Uterus (tissue), 4 donors: Measurements from ENCODE around the gene EPHB2. TPM values are rescaled to one million over a fixed set of nuclear protein-coding genes. Genes with fewer than 3 reads are reported as not detected.

Source experiments
- DNase-seq, 2 donors: peaks; one replicate each; pipeline ENCODE4 v3.0.0-alpha.2; 2019 to 2020
- H3K27ac ChIP-seq, 2 donors: fragments of 200-600 bp; sonication (generic); 1 replicate in 1 of 2; 2 replicates in 1 of 2; pipeline ENCODE4 v1.5.1; 2016 to 2018
- H3K27me3 ChIP-seq, 2 donors: fragments of 200-600 bp; sonication (generic); one replicate each; pipeline ENCODE4 v1.5.1; 2018 to 2019; ENCODE audit warnings: control low read depth in 1 of 2
- H3K36me3 ChIP-seq, 2 donors: fragments of 200-600 bp; sonication (generic); one replicate each; pipeline ENCODE4 v1.5.1; 2019; ENCODE audit warnings: control low read depth in 1 of 2
- H3K4me1 ChIP-seq, 2 donors: fragments of 200-600 bp; sonication (generic); one replicate each; pipeline ENCODE4 v1.5.1; 2018 to 2019; ENCODE audit warnings: control low read depth in 1 of 2
- H3K4me3 ChIP-seq, 2 donors: fragments of 200-600 bp; sonication (generic); 1 replicate in 1 of 2; 2 replicates in 1 of 2; pipeline ENCODE4 v1.5.1; 2018 to 2019; ENCODE audit warnings: mild to moderate bottlenecking in 1 of 2
- H3K9me3 ChIP-seq, 2 donors: fragments of 200-600 bp; sonication (generic); one replicate each; pipeline ENCODE4 v1.5.1; 2019; ENCODE audit warnings: control low read depth in 1 of 2
- POLR2A ChIP-seq, 2 donors: fragments of 450-650 bp; IDR thresholded peaks; one replicate each; pipeline ENCODE4 v1.6.1; 2016; ENCODE audit warnings: antibody characterized with exemption in 2 of 2, mild to moderate bottlenecking in 1 of 2, moderate library complexity in 1 of 2
- intact Hi-C: fragments of 100-400 bp; cut with DNase I; formaldehyde crosslinking; loops from one replicate; pipeline ENCODE4 v1.15.1; 2023; ENCODE audit warnings: low total_unique reads
- total RNA-seq, 4 donors: library from RNA; depleted of rRNA in 3 of 4; stranded (reverse); fragments of >200 nt in 3 of 4; gene quantifications; one replicate each; pipeline versions ENCODE4 v1.1.0 to v1.2.4, GENCODE V29; 2014 to 2023
- TF ChIP-seq, protein P1 (sequence below), 4 experiments: fragments of 200-600 bp in 2 of 4; fragments of 450-650 bp in 2 of 4; sonication (generic) in 2 of 4; IDR thresholded peaks; one replicate each; pipeline ENCODE4 v1.5.1; 2016 to 2019; ENCODE audit warnings: antibody characterized with exemption in 4 of 4, mild to moderate bottlenecking in 2 of 4, moderate library complexity in 1 of 4
- donor health status: DM: yes; HTN: yes; CAD: no.

The EPHB2 gene
- total RNA-seq, 4 donors from 2014 or later: under 0.01 to 49.6 (median 2.2) TPM

DNA sequence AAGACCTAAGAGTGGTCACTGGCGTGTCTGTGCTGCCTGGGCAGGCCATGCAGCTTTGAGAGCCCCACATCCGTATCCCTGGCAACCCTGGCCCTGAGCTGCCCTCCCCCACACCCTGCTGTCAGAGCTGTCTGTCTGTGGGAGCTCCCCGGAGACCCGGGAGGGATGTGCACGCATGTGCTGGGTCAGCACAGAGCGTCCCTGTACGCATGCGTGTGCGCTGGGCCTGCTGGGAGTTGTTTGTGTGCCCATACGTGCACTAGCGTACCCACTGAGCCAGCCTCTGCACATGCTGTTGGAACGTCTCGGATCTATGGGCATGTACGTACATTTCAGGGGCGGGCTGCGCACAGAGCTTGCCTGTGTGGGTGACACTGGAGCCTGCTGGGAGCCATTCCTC is 89.3 kb downstream of the EPHB2 start:
- no peak for DNase-seq
- intact Hi-C loops: no loop called here
- Histone ChIP-seq H3K36me3 (no peaks in the 10 kb centered on the region), H3K4me1 (no peaks in the 10 kb centered on the region), H3K27me3 (no peaks in the 10 kb centered on the region), H3K27ac (no peak overlapping the region), H3K9me3 (no peaks in the 10 kb centered on the region), H3K4me3 (no peak overlapping the region)
- no peak for TF ChIP-seq POLR2A (IDR thresholded peaks at IDR 0.05)
- TF ChIP-seq, protein P1, sequence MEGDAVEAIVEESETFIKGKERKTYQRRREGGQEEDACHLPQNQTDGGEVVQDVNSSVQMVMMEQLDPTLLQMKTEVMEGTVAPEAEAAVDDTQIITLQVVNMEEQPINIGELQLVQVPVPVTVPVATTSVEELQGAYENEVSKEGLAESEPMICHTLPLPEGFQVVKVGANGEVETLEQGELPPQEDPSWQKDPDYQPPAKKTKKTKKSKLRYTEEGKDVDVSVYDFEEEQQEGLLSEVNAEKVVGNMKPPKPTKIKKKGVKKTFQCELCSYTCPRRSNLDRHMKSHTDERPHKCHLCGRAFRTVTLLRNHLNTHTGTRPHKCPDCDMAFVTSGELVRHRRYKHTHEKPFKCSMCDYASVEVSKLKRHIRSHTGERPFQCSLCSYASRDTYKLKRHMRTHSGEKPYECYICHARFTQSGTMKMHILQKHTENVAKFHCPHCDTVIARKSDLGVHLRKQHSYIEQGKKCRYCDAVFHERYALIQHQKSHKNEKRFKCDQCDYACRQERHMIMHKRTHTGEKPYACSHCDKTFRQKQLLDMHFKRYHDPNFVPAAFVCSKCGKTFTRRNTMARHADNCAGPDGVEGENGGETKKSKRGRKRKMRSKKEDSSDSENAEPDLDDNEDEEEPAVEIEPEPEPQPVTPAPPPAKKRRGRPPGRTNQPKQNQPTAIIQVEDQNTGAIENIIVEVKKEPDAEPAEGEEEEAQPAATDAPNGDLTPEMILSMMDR (IDR thresholded peaks at IDR 0.05): no peak

DNA sequence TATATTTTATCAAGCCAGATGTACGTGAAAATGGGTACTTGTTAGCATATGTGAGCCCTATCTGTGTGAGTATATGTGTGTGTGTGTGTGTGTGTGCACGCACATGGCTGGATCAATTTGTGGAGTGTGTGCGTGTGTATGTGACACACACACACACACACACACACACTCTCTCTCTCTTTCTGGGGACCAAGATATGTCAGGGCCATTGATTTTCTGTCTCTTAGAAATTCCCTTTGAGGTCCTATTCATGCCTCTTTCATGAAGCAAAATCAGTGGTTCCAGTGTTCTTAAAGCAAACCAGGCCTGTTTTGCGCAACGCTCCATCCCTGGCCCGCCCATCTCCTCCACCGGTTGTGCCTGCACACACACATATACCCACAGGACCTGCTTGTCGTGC is 90.0 kb downstream of the EPHB2 start:
- no peaks in the 10 kb centered on the region for H3K4me1 ChIP-seq
- no peaks in the 10 kb centered on the region for H3K9me3 ChIP-seq
- H3K27ac ChIP-seq: no peak overlapping the region
- no peak for DNase-seq
- intact Hi-C loops: no loop called here
- no peak overlapping the region for H3K4me3 ChIP-seq
- H3K27me3 ChIP-seq: no peaks in the 10 kb centered on the region
- no peaks in the 10 kb centered on the region for H3K36me3 ChIP-seq
- TF ChIP-seq POLR2A (IDR thresholded peaks at IDR 0.05): no peak
- TF ChIP-seq, protein P1 (IDR thresholded peaks at IDR 0.05): no peak

DNA sequence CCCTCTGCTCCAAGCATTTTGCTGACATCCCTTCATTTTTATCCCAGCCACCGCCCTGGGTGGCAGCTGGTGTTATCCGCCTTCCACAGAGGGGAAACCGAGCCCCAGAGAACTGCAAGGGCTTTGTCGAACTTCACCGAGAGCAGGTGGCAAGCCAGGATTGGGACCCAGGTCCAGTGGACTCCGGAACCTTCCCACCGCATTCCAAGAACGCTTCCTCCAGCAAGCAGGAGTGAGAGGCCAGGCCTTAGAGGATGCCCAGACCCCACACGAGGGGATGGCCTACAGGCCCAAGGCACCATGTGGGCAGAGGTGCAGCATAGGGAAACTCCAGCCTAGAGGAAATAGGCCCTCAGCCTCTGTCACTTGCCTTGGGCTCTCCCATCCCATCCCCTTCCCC is 90.7 kb downstream of the EPHB2 start:
- DNase-seq: no peak
- TF ChIP-seq, protein P1 (IDR thresholded peaks at IDR 0.05): no peak
- no peak for TF ChIP-seq POLR2A (IDR thresholded peaks at IDR 0.05)
- intact Hi-C loops: no loop called here
- no peak overlapping the region for H3K4me3 ChIP-seq
- no peaks in the 10 kb centered on the region for H3K9me3 ChIP-seq
- no peak overlapping the region for H3K27ac ChIP-seq
- H3K4me1 ChIP-seq: no peaks in the 10 kb centered on the region
- H3K27me3 ChIP-seq: no peaks in the 10 kb centered on the region
- no peaks in the 10 kb centered on the region for H3K36me3 ChIP-seq

DNA sequence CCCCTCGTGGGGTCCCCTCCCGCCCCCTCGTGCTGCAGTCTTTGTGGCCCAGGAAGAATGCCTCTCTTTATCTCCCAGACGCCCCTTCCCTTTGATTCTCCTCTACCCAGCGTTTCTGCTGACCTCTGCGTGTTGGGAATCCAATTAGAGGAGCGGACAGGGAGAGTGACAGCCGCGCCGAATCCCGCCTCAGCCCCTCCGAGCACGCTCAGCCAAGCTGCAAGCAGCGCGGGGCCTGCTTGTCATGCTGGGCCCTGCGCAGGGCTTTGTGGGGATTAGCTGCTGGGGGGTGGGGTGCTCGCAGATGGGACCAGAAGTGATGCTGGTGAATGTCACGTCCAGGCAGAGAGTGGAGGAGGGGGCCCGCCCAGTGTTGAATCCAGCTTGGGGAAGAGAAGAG is 91.1 kb downstream of the EPHB2 start:
- H3K27me3 ChIP-seq: no peaks in the 10 kb centered on the region
- H3K36me3 ChIP-seq: no peaks in the 10 kb centered on the region
- H3K27ac ChIP-seq: no peak overlapping the region
- no peak for DNase-seq
- no peak for TF ChIP-seq POLR2A (IDR thresholded peaks at IDR 0.05)
- TF ChIP-seq, protein P1 (IDR thresholded peaks at IDR 0.05): no peak
- intact Hi-C loops: no loop called here
- no peaks in the 10 kb centered on the region for H3K9me3 ChIP-seq
- H3K4me3 ChIP-seq: no peak overlapping the region
- no peaks in the 10 kb centered on the region for H3K4me1 ChIP-seq

DNA sequence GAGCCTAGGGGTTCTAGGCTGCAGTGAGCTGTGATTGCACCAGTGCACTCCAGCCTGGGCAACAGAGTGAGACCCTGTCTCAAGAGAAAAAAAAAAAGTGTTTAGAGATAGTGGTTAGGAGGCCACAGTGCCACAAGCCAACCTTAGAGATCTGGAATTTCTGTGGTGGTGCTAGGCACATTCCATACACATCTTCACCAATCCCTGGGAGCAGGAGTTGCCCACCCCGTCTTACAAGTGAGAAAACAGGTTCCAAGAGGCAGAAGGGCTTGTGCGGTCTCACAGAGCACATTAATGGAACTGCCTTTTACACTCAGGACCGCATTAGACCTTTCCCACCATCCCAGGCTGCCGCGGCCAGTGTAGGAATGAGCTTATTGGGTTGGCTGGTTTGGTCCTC is 93.2 kb downstream of the EPHB2 start:
- intact Hi-C loops: no loop called here

More for the DNA sequence above, 93.2 kb downstream of the EPHB2 start:
- DNase-seq: no peak
- no peaks in the 10 kb centered on the region for H3K9me3 ChIP-seq
- peaks cover 0 to 1% of the 10 kb centered on the region in 2 donors for H3K4me1 ChIP-seq
- no peaks in the 10 kb centered on the region for H3K27me3 ChIP-seq
- no peak overlapping the region for H3K4me3 ChIP-seq
- TF ChIP-seq, protein P1 (IDR thresholded peaks at IDR 0.05): no peak
- no peak for TF ChIP-seq POLR2A (IDR thresholded peaks at IDR 0.05)
- H3K36me3 ChIP-seq: no peaks in the 10 kb centered on the region
- H3K27ac ChIP-seq: no peak overlapping the region
